Measurements from ENCODE around the gene PTTG1IP. TPM values are rescaled to one million over a fixed set of nuclear protein-coding genes. Genes with fewer than 3 reads are reported as not detected.

PTTG1IP gene
- total RNA-seq, 3 donors from 2014 or later (not counting 1 experiment from before 2014, with no cell fraction given) = 96.8 to 144 (median 126) TPM

GRCh38 chr21:44868707-44869106, 4.8 kb downstream of the PTTG1IP start:
- Mint-ChIP-seq H3K4me1 (peaks cover 74% of the 10 kb centered on the region in 2 donors), H3K9me3 (no peaks in the 10 kb centered on the region), H3K27ac (peak overlapping the region; percentile 81 to 85), H3K27me3 (ENCODE audit: low read depth in 2 of 2) (no peaks in the 10 kb centered on the region), H3K4me3 (peak overlapping the region; percentile 67), H3K36me3 (no peaks in the 10 kb centered on the region)
- Histone ChIP-seq H3K27me3 (ENCODE audit: control insufficient read depth, insufficient read depth, low read length) (no peaks in the 10 kb centered on the region), H3K9me3 (ENCODE audit: control insufficient read depth, insufficient read depth, low read length) (no peaks in the 10 kb centered on the region), H3K36me3 (ENCODE audit: control insufficient read depth, insufficient read depth, low read length) (peaks cover 12% of the 10 kb centered on the region), H3K27ac (ENCODE audit: low read length) (peak overlapping the region; percentile 37), H3K4me1 (ENCODE audit: control insufficient read depth, insufficient read depth, low read length) (peaks cover 68% of the 10 kb centered on the region), H3K4me3 (ENCODE audit: low read length) (no peak overlapping the region)
- intact Hi-C loops (cut with micrococcal nuclease) = no loop called here
- TF ChIP-seq CTCF (IDR thresholded peaks at IDR 0.05) = no peak
- DNase-seq = no peak
- 77% methylated on average over 7 of the region's 7 CpGs for WGBS (ENCODE audit: insufficient coverage)
- ATAC-seq = no peak

- H3K36me3 Mint-ChIP-seq = no peaks in the 10 kb centered on the region
- peak overlapping the region; percentile 81 to 85 for H3K27ac Mint-ChIP-seq
- peak; percentile 47 to 54 (median 54) for ATAC-seq
- Histone ChIP-seq H3K4me3 (ENCODE audit: low read length) (no peak overlapping the region), H3K9me3 (ENCODE audit: control insufficient read depth, insufficient read depth, low read length) (no peaks in the 10 kb centered on the region), H3K4me1 (ENCODE audit: control insufficient read depth, insufficient read depth, low read length) (peaks cover 68% of the 10 kb centered on the region), H3K36me3 (ENCODE audit: control insufficient read depth, insufficient read depth, low read length) (peaks cover 16% of the 10 kb centered on the region), H3K27me3 (ENCODE audit: control insufficient read depth, insufficient read depth, low read length) (no peaks in the 10 kb centered on the region), H3K27ac (ENCODE audit: low read length) (peak overlapping the region; percentile 37)
- intact Hi-C loops (cut with micrococcal nuclease) = no loop called here
- WGBS (ENCODE audit: insufficient coverage) = 42% methylated on average over 12 of the region's 12 CpGs
- H3K4me1 Mint-ChIP-seq = peaks cover 78 to 80% of the 10 kb centered on the region in 2 donors
- no peak for TF ChIP-seq CTCF (IDR thresholded peaks at IDR 0.05)
- H3K4me3 Mint-ChIP-seq = peak overlapping the region; percentile 67
- H3K27me3 Mint-ChIP-seq (ENCODE audit: low read depth in 2 of 2) = no peaks in the 10 kb centered on the region
- no peaks in the 10 kb centered on the region for H3K9me3 Mint-ChIP-seq
- peak in 1 of 2 donors; percentile 79 for DNase-seq
Observed at GRCh38 chr21:44867999-44868700, 5.3 kb downstream of the PTTG1IP start.

GRCh38 chr21:44867464-44867863, 6.0 kb downstream of the PTTG1IP start:
- H3K36me3 ChIP-seq (ENCODE audit: control insufficient read depth, insufficient read depth, low read length) = peaks cover 18% of the 10 kb centered on the region
- Mint-ChIP-seq H3K27ac (peak overlapping the region; percentile 81 to 85), H3K4me3 (peak overlapping the region; percentile 35), H3K9me3 (no peaks in the 10 kb centered on the region), H3K27me3 (ENCODE audit: low read depth in 2 of 2) (no peaks in the 10 kb centered on the region), H3K36me3 (no peaks in the 10 kb centered on the region), H3K4me1 (peaks cover 74 to 76% of the 10 kb centered on the region in 2 donors)
- WGBS (ENCODE audit: insufficient coverage) = 94% methylated on average over 15 of the region's 15 CpGs
- DNase-seq (no peak), ATAC-seq (no peak)
- H3K27ac ChIP-seq (ENCODE audit: low read length) = no peak overlapping the region
- H3K4me1 ChIP-seq (ENCODE audit: control insufficient read depth, insufficient read depth, low read length) = peaks cover 64% of the 10 kb centered on the region
- no peaks in the 10 kb centered on the region for H3K9me3 ChIP-seq (ENCODE audit: control insufficient read depth, insufficient read depth, low read length)
- TF ChIP-seq CTCF (IDR thresholded peaks at IDR 0.05) = no peak
- no peak overlapping the region for H3K4me3 ChIP-seq (ENCODE audit: low read length)
- intact Hi-C loops (cut with micrococcal nuclease) = no loop called here
- no peaks in the 10 kb centered on the region for H3K27me3 ChIP-seq (ENCODE audit: control insufficient read depth, insufficient read depth, low read length)

All from natural killer cell (primary cell).